NCI-H2171 treated with DMSO at 0.1 percent for 48 hours (cell line): ENCODE data around the gene CD2BP2.
"Not testable (repeated sequence)": the region's sequence is repeated elsewhere in the genome, so short reads cannot be mapped to it uniquely, and the experiment has no call there.

Experiments
- DNase-seq: peaks from one replicate; lab custom pipeline; 2025; lab: John Stamatoyannopoulos, UW

Gene CD2BP2

DNA sequence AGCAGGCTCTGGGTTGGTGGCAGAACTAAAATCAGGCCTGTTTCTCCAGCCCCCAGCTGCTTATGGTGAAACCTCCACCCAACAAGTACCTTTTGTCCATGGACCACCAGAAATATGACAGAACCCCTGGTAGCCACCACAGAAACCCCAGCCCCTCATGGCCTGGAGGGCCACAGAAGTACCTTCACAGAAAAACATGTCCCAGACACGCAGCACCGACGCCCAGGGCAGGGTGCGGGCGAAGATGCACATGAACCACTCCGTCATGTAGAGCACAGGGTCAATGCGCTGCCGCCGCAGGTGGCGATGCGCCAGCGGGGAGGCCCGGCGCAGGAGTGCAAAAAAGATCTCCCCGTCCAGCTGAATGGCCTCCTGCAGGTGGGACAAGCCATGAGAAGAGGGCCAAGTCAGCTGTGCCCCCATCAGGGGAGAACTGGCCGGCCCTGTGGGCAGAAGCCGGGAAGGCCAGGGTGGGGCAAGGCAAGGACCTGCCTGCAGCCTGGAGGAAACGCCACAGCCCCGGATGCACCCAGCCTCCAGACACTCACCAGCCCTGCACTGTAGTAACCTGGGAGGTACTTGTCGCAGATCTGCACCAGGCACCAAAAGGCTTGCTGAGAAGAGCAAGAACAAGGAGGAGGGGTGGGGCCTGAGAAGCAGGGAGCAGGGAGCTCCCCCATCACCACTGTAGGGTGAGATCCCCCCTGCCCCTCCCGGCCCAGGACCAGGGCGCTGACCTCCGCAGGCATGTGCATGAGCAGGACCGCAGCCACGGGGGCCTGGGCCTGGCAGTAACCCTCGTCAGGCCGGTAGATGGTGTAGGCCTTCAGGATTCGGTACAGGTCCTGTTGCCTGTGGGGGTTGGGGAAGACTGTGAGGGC, 4.1 kb upstream of the CD2BP2 start:
- no peak for DNase-seq

DNA sequence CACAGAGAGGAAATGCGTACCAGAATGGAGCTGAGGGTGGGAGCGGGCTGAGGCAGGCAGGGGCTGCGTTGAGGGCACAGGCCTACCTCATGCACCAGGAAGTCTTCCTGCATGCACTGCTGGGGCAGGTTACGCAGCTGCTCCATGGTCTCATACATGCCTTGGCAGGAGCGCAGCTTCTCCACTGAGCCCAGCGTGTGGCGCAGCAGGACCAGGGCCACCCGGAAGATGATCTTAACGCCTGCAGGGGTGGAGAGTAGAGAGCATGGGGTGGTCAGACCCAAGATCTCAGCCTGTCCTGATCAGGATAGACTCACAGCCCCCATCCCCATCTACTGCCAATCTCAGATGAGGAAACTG, 3.4 kb upstream of the CD2BP2 start:
- DNase-seq = no peak

DNA sequence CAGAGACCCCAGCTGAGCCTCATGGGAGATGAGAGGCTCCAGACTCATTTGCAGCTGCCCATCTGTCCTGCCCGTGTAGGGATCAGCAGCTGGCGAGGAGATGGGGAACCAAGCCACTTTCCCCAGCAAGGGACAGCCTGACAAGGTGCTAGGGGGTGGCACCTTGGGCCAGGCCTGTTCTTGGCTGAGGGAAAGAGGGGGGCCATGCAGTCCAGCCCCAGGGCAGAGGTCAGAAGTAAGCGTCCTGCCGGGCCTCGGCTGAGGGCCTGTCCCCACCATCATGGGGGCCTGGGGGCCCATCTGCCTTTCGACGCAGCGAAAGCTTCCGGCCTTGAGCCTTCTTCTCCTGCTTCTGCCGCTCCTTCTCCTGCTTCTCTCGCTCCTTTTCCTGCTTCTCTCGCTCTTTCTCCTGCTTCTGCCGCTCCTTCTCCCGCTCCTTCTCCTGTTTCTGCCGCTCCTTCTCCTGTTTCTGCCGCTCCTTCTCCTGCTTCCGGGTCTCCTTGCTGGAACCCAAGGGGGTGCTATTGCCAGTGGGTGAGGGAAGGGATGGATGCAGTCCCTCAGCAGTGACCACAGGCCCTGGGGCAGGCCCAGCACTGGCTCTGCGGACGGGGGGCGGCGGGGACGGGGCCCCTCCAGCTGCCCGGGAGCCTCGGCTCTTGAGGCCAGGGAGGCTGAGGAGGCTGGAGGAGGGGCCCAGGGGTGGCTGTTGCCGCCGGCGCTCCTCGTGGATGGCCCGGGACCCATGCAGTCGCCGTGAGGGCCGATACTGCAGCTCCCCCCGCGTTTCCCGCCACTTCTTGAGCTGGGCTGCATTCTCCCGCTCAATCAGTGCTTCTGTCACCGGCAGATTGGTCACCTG, 2.8 kb upstream of the CD2BP2 start:
- DNase-seq = no peak

DNA sequence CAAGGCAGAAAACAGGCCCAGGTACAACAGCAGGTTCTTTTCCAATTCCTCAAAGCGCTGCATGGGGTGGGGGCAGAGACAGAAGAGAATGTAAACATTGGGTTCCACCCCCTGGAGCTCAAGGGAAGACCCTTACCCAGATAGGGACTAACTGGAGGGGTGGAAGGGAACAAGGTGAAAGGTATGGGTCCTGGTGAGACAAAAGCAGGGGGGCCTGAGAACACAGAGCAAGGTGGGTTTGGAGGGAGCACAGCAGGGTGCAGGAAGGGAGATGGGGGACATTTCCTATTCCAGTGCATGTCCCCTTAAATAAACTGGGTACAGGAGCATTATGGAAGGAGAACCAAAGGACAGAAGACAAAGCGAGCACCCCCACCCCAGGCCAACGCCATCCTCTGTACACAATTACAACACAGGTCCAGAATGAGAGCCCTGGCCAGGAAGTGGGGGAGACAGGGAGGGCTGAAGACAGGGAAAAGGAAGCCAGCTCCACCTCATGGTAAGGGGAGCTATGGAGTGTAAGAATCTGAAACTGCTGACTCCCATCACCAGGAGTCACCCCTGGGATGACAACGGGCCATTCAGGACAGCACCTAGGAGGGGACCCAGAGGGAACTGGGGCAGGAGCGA, 2.1 kb upstream of the CD2BP2 start:
- no peak for DNase-seq

DNA sequence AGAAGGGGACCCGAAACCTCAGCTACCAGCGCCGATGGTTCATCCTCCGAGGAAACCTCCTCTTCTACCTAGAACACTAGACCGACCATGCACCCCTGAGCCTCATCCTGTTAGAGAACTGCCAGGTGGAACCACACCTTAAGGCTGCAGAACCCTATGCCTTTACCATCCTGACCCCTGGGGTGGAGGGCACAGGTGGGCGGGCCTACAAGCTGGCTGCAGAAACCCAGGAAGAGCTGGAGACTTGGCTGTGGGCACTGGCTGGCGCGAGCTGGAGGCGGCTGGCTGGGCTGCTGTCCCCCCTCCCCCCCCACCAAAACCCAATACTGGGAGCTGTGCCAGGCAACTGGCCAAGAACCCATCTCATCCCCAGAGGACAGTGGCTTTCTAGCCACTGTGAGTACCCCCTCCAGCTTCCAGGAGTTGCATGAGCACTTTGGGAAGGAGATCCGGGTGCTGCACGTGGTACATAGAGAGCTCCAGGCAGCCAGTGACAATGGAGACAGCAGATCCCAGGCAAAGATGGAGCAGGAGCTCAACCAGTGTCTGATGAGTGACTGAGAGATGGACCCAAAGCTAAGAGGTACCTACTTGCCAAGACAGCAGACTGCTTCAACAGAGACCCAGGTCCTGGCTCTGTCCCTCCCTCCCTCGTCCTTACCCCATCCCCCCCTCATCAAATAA, 1.4 kb upstream of the CD2BP2 start:
- DNase-seq = no peak

DNA sequence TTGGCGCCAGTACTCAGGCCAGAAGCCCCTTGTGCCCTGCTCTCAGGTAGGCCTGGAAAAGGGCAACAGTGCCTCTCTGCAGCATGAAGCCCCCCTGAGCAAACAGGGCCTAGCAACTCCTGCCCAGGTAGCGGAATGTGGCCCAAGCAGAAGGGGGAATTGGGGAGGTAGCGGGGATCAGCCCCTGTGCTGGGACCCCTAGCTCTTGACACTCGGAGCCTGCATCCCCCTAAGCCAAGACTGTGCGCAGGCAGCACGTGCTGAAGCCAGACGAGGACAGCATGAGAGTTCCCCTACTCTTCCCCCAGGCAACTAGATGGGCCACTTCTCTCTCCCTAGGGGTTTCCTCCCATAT, 823 bp upstream of the CD2BP2 start:
- no peak for DNase-seq

DNA sequence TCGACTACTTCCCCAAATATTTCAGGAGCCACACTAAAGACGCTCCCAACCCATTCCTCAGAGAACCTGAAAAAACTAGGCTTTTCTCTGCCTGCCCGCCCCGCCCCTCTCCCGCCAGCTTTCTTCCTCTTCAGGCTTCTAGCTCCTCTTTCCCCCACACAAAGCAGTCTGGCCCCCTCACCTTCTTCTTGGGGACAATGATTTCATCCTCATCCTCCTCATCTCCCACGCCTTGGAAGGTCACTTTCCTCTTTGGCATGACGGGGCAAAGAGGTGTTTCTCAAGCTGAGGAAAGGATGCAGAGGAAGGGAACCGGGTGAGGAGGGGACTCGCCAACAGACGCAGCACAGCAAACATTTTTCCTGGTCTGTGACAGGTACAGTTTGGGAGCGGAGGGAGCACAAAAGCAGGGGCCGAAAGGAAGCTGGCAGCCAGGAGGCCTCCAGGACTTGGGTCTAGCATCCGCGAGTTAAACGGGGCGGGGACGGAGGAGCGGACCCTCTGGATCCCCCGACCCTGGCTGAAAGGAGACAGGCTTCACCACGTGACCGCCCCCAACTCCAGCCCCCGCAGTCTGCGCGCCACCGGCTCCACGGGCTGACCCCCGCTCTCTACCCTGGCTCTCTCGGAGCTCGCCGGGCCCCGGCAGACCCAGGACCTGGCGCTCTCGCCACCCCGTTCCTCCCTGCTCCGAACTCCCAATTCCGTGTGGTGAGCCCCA, 525 bp downstream of the CD2BP2 start:
- no peak for DNase-seq

DNA sequence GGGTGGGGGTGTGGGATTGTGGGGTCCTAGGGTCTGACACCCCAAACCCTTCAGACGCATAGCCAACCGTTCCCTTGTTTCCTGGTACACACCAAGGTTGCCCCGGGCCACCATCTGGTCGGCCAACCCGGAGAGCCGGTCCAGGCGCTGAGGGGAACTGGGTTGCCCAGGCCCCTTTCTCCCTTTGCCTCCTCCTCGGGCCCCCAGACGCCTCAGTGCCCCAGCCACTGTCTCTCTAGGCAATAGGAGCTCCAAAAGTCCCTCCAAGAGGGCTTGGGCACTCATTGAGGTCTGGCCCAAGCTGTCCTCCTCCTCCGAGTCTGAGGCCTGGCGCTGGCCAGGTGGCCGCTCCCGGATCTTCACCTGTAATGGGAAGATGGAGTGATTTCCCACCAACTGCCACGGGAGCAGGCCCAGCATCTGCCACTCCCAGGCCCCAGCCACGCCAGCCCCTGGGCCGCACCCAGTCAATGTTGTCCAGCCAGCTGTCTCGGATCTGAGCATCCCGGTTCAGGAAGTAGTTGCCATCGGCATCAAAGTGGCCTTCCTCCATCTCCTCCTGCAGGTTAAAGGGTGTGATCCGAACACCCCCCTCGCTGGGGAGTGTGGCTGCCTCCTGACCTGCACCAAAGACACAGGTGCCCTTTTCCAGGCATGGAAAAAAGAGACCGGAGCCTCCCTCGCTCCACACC, 1.5 kb downstream of the CD2BP2 start:
- DNase-seq = no peak

DNA sequence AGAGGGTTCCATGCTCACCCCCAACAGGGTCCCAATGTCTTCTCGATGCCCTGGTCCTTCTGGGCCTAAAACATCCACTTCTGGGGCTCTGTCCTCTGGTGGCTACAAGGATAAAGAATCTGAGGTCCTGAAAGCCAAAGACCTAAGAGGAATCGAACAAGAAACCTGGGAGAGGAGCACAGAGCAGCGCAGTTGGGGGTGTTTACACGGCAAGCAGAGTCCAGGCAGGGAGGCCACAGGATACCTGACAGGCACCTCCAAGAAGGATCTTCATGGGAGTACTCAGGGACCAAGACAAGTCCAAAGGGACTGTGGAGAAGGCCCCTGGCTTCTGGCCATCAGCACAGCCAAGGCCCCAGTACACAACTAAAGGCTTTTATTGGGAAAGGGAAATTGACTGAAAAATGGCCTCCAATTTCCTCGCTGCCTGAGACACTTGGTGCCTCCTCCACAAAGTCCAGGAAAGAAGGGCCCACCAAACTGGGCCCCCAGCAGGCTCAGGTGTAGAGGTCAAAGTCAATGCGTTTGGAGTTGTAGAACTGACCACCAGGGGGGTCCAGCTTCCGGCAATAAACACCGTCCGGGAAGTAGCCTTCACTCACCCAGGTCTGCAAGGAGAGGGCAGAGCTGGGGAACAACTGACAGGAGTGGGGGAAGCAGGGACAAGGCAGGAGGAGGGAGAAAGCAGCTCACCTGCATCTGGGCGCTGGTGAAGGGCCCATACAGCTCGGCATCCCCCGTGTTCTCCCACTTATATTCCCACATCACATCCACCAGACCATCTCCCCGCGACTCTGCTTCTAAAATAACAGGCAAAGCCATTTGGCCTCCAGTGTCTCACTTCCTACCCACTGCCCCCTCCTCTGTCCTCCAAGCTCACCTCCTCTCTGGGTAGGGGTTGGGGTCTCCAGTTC, 2.4 kb downstream of the CD2BP2 start:
- no peak for DNase-seq

DNA sequence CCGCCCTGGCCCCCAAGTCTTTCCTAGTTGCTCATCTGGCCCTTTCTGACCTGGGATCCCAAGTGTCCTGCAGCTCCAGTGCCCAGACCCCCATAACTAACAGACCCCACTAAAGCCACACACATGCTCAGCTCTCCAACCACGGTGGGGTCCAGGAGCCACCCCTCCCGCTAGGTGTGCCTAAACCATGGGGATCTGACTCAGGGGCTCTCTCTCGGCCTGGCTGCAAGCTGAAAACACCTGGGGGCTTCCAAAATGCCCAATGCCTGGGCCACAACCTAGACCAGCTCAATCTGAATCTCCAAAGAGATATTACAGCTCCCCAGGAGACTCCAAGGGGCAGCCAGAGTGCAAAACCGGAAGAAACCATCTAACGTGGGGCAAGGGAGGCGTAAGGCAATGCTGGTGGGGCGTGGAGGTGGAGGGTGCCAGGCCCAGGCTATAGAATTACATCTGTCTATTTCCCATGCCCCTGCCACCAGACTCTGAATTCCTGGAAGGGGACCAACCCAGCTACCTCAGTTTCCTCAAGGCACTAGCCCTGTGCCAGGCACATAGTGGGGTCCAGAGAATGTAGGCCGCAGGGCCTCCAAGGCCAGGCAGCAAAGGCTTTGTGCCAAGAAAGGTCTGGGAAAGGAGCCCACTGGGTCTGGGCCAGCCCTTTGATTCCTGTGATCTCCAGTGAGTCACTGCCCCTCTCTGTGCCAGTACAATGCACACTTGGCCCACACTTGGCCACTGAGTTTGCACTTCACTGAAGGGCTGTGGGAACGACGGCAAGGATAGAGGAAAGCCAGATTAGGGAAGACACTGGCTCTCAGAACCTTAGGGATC, 3.3 kb downstream of the CD2BP2 start:
- DNase-seq = no peak

DNA sequence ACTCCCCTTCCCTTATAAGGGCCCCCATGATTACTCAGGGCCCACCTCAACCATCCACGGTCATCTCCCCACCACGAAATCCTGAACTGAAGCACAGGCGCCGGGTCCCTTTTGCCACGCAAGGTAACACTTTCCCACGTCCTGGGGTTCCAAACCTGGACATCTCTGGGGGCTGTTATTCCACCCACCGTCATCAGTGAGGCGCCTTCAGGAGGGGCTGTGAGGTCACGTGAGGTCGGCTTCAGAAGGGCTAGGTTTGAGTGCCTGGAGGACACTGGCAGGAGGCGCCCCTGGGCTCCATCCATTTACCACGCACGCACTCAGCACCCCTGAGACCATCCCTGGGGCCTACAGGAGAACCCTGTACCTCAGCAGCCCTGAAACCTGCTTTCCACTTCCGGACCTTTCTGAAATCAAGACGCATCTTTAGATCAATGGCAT, 4.1 kb downstream of the CD2BP2 start:
- no peak for DNase-seq

DNA sequence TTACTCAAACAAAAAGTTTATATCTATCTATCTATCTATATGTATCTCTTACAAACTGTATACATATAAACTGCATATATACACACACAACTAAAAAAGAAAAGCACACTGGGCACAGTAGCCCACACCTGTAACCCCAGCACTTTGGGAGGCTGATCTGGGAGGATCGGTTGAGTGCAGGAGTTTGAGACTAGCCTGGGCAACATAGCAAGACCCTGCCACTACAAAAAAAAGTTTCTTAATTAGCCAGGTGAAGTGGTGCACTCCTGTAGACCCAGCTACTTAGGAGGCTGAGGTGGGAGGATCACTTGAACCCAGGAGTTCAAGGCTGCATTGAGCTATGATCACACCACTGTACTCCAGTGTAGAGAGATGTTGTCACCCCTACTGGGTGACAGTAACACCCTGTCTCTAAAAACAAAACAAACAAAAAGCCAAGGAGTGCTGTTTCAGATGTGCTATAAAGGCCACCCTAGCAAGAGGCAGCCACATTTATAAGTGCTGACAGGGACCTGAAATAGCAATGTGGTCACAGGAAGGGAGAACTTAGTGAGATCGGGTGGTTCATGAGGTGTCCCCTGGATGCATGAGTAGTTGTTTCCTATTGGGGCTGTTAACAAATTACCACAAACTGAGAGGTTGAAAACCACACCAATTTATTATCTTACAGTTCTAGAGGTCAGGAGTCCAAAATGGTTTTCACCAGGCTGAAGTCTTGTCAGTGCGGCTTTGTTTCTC, 4.8 kb downstream of the CD2BP2 start:
- DNase-seq = no peak

DNA sequence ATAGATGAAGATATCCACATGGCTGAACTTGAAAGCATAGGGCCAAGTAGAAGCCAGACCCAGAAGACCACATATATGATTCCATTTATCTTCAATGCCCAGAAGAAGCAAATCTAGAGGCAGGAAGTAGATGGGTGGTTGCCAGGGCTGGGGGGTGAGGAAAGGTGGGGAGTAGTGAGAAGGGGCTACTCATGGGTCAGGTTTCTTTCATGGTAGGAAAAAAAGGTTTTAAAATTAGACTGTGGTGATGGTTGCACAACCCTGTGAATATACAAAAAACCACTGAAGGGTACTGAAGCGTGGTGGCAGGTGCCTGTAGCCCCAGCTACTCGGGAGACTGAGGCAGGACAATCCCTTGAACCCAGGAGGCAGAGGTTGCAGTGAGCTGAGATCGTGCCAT, 5.4 kb downstream of the CD2BP2 start:
- no peak for DNase-seq

DNA sequence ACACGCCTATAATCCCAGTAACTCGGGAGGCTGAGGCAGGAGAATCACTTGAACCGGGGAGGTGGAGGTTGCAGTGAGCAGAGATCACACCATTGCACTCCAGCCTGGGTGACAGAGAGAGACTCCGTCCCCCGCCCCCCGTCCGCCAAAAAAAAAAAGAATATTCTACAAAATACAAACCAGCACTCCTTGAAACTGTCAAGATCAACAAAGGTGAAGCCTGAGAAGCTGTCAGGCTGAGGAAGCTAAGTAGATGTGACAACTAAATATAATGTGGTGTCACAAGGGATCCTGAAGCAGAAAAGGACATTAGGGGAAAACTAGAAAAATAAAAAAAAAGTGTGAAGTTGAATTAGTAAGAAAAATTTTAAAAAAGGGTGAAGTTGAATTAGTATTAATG, 6.2 kb downstream of the CD2BP2 start:
- no peak for DNase-seq

DNA sequence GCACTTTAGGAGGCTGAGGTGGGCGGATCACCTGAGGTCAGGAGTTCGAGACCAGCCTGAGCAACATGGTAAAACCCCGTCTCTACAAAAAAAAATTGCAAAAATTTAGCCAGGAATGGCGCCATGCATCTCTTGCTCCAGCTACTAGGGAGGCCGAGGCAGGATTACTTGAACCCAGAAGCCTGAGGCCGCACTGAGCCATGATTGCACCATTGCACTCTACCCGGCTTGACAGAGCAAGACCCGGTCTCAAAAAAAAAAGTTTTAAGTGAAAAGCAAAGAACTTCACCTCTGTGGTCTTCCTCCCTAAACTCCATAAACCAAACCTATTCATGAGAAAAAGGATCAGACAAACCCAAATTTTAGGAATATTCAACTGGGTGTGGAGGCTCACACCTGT, 7.0 kb downstream of the CD2BP2 start:
- no peak for DNase-seq

DNA sequence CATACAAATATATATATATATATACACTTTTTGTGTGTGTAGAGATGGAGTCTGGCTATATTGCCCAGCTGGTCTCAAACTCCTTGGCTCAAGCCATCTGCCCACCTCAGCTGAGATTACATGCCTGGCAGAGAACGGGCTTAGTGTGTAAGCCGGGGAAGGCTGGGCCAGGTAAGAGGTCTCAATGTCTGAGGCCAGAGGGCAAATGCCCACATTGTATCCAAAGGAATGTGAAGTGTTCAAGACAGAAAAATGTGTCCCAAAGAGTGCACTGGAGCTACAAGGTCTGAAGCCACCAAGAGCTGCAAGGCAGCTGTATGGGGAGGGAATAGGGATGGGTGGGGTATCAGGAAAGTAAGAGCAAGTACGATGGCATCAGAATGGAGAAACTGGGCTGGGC, 8.8 kb downstream of the CD2BP2 start:
- DNase-seq = no peak

DNA sequence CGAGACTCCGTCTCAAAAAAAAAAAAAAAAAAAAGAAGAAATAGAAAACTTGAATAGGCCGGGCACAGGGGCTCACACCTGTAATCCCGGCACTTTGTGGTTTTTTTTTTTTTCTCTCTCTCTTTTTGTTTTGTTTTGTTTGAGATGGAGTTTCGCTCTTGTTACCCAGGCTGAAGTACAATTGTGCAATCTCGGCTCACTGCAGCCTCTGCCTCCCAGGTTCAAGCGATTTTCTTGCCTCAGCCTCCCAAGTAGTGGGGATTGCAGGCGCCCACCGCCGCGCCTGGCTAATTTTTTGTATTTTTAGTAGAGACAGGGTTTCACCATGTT, 11.7 kb downstream of the CD2BP2 start:
- not testable (repeated sequence) for DNase-seq

DNA sequence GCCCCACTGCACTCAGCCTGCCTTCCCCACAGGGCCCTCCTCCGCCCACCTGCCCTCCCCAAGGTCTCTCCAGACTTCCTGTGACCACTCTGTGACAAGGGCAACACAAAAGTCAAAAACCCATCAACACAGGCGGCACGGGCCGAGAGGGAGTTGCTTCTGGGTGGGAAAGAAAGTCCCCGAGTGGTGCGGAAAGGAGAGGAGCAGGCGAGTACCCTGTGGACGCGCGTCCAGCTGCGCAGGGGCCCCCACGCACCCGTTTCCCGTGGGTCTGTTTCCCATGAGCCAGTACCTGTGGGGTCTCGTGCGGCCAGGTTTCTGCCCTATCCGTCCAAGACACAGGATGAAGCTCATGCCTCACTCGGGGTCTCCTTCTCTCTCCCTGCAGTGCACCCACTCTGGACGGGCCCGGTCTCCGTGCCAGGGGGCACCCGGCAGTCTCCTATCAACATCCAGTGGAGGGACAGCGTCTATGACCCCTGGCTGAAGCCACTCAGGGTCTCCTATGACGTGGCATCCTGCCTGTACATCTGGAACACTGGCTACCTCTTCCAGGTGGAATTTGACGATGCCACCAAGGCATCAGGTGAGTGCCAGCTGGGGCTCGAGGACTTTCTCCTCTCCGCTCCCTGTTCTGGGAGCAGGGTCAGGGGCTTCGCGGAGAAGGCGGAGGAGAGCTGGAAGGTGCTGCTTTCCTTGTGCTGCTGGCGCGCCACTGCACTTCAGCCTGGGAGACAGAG, 12.2 kb downstream of the CD2BP2 start:
- no peak for DNase-seq
